Myocyte (in vitro differentiated cells): ENCODE results near the gene CAMKK1. TPM values are rescaled to one million over a fixed set of nuclear protein-coding genes. Genes with fewer than 3 reads are reported as not detected.
A peak's percentile ranks its signal among the peaks of the same experiment; 100 is the strongest.
"Not testable (repeated sequence)": the region's sequence is repeated elsewhere in the genome, so short reads cannot be mapped to it uniquely, and the experiment has no call there.

Source experiments
- DNase-seq: peaks from one replicate; pipeline ENCODE4 v3.0.0-alpha.2; 2012; ENCODE audit warnings: low read depth
- total RNA-seq: library from RNA; depleted of rRNA; stranded (reverse); fragments of >200 nt; gene quantifications from 2 replicates; pipeline ENCODE4 v1.2.3, GENCODE V29; 2014

CAMKK1 gene
- total RNA-seq, 1 donor from 2014 or later: 2.6 TPM

DNA sequence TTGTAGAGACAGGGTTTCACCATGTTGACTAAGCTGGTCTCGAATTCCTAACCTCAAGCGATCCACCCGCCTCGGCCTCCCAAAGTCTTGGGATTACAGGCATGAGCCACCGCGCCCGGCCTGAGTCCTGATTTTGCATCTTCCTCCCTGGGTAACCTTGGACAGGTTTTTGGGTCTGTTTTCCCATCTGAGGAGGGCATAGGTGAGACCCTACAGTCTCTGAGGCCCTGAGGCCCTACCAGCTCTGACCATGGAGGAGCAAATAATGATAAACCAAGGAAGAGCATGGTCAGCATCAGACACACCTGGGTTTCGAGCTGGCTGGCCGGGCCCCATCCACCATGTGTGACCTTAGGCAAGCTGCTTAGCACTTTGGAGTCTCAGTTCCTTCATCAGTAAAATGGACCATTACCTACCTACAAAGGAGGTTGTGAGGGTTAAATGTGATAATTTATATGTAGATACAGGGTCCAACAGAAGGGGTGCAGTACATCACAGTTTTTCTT lies 45.6 kb downstream of the CAMKK1 start:
- no peak for DNase-seq

DNA sequence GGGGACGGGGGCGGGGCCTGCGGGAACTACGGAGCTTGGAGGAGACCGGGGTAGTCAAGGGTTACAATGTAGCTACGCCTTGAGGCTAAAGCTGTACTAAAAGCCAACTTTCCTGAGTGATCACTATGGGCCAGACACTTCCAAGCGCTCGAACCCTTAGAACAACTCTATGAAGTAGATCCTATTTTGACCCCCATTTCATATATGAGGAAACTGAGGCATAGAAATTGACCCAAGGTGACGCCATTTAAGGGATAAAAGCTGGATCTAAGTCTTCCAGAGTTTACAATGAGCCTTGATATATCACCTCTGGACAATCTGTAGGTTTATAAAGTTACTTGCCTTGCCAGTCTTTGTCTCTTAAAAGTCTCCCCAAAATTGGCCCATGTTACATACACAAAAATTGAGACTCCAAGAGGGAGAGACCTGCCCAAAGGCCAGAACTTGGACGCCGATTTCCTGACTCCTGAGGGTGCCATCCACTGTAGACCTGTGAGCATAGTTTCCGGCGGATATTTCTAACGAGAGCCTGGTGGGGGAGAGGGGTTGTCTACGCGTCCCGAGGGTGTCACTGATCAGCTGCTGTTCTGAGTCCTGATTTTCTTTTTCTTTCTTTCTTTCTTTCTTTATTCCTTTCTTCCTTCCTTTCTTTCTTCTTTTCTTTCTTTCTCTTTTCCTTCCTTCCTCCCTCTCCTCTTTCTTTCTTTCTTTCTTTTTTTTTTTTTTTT lies 46.3 kb downstream of the CAMKK1 start:
- no peak for DNase-seq

DNA sequence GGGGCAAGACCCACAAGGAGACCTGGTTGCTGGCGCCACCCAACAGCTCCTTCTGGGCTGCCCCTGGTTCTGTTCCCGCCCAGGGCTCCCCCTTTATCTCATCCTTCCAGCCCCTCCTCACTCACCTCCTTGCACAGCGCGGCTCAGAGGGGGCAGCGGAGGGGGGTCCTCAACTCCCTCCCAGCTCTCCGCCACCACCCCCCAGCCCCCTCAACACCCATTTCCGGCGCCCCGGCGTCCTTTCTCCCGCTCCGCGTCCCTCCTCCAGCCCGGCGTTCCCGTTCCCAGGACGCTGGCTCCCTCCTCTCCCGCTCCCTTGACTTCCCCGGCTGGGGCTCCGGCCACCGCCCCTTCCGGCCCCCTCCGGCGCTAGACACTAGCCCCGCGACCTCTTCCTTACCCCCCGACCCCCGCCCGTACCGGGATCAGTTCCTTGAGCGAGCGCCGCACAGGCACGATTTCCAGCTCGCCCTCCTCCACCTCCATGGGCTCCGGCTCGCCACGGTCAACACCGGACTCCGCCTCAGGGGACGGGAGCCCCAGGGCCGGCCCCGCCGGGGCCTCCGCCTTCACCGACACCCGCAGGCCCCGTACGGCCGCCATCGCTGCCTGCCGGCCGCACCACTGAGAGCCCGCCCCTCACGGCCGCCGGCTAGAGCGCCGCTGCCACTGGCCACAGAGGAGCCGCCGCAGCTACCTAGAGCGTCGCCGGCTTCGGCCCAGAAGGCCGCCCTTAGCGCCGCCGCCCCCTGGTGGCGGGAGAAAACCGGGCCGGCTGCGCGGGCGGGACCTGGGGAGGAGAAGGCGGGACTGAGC lies 47.0 kb downstream of the CAMKK1 start, which contains the start of gene NCBP3:
Gene NCBP3, minus strand, starts transcription at position 626 of the 816 bp plus-strand sequence. Its CDS starts 23 bp downstream, at position 603.
- DNase-seq: peak; percentile 91

DNA sequence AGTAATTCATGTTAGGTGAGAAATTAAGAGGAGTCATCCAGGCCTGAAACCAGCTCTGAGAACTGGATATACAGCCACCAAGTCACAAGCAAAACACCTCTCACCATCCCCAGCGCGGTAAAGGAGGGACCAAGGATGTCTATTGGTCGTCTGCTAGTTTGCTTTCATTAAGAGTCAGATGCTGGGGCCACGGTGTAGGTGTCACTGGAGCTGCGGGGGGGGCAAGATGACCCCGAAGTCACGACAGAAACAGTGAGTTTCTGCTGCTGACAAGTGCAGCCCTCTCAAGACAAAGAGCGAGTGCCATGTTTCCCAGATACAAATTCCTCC lies 47.6 kb downstream of the CAMKK1 start:
- DNase-seq: no peak

DNA sequence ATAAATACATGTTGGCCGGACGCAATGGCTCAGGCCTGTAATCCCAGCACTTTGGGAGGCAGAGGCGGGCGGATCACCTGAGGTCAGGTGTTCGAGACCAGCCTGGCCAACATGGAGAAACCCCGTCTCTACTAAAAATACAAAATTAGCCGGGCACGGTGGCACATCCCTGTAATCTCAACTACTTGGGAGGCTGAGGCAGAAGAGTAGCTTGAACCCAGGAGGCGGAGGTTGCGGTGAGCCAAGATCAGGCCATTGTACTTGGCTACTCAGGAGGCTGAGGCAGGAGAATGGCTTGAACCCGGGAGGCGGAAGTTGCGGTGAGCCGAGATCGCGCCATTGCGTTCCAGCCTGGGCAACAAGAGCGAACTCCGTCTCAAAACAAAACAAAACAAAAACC lies 48.3 kb downstream of the CAMKK1 start:
- DNase-seq: not testable (repeated sequence)

DNA sequence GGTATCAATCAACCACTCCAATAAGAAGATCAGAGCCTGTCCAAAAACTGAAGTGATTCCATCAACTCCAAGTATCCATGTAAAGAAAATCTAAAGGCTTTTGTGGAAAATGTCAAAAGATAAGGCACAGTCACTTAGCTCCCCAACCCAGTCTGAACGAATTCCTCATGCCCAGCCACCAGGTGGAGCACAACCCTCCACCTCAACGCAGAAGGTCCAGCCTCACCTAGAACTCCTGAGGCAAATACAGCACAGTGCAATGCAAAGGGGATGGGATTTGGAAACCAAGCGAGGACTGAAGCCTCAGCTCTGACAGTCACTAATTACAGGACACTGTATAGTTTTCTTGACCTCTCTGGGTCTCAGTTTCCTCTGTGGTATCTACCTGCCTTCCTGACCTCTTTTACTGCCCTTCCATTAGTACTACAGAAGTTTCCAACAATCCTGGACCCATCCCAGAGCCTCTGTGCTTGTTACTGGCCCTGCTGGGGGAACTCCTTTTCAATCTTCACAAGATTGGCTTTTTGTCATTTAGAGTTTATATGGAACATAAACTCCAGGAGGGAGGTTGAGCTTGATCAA lies 48.8 kb downstream of the CAMKK1 start:
- peak; percentile 29 for DNase-seq

DNA sequence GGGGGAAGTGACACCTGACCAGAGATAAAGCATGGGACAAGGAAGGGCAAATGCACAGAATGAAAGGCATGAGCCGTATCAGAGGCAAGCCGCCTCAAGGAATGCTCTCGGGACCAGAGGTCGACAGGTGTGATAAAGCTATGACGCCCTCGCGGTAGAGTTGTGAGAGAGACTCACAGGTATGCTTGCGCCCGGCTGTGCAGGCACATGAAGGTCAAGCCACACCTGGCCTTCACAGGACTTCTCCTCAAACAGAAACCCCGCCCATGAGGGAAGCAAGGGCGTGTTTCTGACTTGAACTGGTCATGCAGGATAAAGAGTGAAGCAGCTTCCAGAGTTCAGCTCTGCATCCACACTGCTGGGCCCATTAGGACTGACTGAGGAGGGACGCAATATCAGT lies 54.6 kb downstream of the CAMKK1 start:
- no peak for DNase-seq

DNA sequence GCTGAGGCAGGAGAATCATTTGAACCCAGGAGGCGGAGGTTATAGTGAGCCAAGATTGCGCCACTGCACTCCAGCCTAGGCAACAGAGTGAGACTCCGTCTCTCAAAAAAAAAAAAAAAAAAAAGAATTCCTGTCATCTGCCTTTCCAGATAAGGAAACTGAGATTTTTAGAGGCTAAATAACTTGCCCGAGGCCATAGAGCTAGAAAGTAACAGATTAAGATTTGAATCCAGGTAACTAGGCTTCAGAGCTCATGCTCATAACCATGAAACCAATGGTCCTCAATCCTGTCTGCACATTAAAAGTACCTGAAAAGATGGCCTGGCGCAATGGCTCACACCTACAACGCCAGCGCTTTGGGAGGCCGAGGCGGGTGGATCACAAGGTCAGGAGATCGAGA lies 56.3 kb downstream of the CAMKK1 start:
- no peak for DNase-seq

DNA sequence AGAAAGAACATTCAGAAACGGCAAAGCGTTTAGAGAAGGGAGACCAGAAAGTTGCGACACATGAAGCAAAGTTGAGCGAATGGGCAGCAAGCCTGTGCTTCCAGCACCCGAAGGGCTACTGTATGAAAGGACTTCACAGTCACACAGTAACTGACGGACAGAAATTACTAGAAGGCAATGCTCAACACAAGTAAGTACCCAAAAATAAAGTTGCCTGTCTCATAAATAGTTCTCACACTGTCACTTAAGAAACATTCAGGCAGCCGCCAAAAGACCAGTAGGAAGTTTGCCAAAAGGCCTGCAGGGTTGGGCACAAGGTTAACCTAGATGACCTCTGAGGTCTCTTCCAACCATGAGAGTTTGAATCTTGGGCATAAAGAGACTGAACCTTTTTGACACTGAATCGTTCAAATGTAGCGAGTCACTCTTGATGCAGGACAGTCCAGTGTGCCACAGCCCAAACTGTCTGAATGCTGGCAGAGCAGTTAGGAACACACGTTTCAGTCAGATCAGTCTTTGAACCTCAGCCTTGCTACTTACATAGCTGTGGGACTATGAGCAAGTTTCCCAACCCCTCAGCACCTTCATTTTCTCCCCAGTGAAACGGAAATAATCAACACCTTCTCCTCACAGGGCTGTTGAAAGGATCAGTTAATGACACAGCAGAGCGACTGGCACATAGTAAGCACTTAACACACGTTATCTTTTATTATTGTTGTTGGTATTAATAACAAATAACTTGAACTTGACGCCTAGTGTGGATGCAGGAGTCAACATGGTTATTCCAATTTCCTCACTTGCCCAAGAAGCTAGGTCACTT lies 57.2 kb downstream of the CAMKK1 start:
- DNase-seq: peak; percentile 96

DNA sequence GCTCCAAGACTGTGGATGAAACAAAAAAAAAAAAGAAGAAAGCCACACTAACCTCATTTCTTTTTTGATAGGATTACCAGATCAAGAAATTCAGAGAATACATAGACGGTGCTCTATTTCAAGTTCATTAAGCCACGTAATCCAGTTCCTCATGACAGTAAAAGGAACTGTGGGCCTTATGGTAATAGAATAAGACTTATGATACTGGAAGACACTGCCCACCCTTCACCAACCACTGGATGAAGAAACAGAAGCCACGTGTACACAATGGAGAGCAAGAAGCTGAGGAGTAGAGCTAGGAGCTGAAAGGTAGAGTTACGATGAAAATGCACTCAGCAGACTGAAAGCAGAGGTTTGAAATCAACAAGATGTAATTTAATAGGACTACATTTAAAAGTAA lies 58.0 kb downstream of the CAMKK1 start:
- no peak for DNase-seq

DNA sequence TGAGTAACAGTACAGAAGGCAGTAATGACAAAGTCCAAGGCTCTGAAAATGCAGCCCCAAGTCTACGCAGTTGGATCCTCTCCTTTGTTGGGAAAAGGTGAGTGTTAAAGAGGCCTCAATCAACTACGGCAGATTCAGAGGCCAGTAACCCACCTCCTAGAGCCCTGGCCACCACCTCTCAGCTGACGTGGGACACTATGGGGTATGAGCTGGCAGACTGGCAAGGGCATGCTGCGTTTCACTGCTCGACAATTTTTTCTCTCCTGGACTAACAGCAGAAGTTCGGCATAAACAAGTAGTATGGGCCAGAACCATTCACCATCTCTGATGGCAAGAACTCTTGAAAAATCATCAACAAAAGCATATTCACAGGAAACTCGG lies 64.0 kb downstream of the CAMKK1 start:
- DNase-seq: no peak

DNA sequence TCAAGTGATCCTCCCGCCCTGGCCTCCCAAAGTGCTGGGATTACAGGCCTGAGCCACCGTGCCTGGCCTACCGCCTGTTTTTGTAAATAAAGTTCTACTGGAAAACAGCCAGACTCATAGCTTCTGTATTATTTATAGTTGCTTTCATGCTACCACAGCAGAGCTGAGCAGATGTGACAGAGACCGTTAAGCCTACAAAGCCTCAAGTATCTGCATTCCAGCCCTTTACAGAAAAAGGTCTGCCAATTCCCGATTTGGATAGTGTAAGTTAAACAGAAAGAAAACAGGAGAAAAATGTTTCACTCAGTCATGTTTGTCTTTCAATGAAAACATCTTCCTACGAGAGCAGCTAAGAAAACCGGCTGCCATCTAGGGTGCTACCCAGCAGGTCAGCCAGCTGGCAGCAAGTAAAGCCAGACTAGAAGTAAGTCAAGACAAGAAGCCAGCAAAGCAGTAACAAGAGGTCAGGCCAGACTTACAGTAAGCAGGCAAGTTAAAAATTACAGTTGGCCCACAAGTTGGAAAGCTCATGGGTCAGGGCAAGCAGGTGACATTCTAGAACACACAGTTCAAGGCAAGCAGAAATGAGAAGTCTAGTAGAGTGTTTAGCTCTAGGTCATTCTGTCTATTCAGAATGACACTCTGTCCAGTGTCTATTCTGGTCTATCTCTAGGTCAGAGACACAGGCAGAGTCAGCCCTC lies 64.6 kb downstream of the CAMKK1 start:
- DNase-seq: peak; percentile 84

DNA sequence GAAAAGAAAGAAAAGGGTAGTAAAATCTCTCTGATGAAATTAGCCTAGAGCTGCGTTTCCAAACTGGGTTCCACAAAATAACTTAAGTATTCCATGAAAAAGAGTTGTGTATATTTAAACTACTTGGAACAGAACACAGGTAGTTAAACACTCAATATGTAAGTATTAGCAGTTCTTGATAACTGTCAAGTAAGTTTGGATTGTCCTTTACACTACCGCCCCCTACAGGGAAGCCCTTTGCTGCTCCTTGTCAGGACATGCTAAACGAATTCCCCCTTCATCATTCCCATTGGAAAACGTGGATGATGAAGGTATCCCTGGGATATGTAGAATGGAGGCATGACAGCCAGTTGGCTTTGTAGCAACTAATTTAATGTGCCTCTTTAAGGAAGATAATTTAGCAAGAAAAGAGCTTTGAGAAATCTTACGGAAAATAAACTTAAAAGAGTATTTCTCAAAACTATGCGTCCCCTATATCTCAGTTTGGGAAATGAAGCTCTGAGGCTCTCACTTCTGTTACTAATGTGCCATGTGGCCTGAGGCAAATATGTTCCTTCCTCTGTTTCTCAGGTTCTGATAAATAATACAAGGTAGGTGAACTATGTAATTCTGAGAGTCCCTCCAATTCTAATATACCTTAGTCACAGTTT lies 65.6 kb downstream of the CAMKK1 start:
- peak; percentile 32 for DNase-seq

DNA sequence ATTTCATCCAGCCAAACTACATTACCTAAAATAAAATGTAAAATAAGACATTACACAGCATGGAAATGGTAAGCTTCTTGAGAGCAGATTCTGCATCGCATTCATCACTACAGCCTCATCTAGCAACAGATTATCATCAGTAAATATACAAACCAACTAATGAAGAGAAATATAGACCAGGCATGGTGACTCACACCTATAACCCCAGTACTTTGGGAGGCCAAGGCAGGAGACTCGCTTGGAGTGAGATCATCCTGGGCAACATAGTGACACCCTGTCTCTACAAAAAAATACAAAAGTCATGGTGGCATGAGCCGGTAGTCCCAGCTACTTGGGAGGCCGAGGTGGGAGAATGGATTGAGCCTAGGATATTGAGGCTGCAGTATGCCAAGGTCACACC lies 66.7 kb downstream of the CAMKK1 start:
- DNase-seq: no peak

DNA sequence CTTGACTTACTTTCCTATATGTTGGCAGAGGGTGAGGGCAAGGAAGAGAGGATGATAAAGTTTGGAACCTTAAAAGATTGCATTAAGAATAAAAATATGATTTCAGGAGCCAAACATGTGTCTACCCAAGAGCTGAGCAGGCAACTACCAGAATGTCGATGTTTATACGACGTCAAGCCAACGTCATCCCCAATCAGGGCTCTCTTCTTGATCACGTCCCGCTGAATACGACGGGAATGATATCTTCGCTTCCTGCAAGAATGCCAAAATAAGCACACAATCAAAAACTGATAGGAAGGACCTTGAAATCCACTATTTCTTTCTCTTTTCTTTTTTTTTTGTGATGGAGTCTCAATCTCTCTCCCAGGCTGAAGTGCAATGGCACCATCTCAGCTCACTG lies 71.8 kb downstream of the CAMKK1 start:
- no peak for DNase-seq

DNA sequence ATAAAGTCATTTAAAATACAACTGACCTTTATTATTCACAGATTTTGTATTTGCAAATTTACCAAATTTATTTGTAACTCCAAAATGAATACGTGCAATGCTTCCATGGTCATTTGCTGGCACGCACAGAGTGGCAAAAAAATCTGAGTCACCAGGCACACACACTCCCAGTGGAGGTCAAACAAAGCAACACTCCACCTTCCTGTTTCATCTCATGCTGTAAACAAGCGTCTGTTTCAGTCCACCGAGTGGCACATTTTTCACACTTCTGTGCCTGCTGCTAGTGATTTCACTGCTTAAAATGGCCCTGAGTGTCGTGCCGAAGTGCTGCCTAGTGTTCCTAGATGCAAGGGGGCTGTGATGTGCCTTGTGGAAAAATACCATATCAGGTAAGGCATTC lies 74.1 kb downstream of the CAMKK1 start:
- DNase-seq: no peak

DNA sequence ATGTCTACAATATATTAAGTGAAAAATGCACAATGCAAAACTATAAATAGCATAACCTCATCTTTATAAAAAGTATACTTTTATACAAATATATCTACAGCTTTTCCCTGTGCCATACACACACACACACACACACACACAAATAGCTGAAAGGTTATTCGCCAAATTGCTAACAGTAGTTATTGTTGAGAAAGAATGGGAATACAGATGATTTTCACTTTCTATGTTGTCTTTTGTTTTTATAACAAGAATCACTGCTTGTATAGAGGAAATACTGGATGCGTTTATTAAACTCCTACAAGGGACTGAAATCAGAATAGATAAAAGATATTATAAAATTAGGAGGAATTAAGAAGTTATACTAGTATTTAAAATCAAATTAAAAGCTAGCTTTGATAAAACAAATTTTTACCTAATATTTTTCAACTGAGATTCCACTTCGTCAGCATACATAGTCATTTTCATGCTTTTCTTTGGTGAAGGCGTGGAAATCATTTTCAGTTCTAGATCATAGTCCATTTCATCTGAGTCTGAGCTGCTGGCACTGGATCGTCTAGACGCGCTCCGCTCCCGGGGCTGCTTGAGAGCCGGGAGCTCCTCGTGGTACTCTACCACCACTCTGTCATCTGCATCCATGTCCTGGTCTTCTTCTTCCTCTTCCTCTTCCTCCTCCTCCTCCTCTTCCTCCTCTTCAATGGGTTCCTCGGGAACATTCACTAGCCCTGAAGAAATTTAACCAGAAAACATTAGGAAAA lies 74.8 kb downstream of the CAMKK1 start:
- DNase-seq: no peak

DNA sequence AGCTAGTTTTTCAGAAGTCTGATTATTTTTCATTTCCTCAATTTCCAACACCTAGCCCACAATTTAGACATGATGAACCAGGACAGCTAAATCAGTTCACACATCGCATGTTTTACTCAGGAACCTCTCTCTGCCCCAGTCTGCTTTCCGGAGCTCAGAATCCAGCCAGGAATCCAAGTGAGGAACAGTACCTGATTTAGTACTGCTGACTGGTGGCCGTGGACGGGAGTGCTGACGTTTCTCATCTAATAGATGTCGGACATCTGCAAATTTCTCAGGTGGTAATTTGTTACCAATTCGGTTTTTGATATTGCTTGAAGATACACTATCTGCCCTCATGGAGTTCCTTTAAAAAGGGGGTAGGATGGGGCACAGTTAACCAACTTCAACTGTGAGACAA lies 76.9 kb downstream of the CAMKK1 start:
- no peak for DNase-seq

DNA sequence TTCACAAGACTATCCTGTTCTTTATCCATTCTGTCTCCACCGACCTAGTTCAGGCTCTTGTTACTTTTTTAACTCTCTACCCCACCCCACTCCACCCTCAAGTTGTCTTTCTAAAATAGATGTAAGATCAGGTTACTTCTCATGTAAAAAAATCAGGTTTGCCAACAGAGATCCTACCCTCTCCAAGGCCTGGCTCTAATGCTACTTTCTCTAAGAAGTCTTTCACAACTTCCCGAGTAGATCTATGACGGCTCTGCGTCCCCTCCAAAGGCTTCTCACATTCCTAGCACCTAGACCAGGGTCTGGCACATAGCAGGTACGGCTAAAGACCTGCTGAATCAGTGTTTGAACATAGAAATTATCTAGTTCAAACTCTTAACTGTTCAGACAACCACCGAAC lies 77.7 kb downstream of the CAMKK1 start:
- DNase-seq: peak; percentile 27
